ENCODE results near the gene RSPH1.

DNA sequence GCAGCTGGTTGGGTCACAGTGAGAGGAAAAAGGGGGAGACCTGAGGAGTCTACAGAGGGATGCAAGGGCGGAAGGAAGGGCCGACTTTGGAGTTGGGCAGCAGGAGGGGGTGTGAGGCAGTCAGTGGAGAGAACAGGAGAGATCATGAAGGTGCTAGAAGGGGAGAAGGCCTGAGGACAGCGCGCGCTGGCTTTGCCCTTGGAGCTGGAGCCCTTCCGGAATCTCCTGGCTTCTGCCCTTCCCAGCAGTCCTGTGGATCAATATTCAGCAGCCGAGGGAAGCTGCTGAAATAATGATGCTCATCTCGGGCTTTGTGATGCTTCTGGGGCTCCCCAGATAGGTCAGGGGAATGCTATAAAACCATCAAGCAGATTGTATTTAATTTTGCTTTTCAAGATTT is 44.4 kb upstream of the RSPH1 start:
- TF ChIP-seq, protein P1, sequence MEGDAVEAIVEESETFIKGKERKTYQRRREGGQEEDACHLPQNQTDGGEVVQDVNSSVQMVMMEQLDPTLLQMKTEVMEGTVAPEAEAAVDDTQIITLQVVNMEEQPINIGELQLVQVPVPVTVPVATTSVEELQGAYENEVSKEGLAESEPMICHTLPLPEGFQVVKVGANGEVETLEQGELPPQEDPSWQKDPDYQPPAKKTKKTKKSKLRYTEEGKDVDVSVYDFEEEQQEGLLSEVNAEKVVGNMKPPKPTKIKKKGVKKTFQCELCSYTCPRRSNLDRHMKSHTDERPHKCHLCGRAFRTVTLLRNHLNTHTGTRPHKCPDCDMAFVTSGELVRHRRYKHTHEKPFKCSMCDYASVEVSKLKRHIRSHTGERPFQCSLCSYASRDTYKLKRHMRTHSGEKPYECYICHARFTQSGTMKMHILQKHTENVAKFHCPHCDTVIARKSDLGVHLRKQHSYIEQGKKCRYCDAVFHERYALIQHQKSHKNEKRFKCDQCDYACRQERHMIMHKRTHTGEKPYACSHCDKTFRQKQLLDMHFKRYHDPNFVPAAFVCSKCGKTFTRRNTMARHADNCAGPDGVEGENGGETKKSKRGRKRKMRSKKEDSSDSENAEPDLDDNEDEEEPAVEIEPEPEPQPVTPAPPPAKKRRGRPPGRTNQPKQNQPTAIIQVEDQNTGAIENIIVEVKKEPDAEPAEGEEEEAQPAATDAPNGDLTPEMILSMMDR (IDR thresholded peaks at IDR 0.05) = no peak
- no peak for TF ChIP-seq POLR2A (IDR thresholded peaks at IDR 0.05)

All from gastroesophageal sphincter (tissue), 3 donors.